ENCODE data around the gene TCP11L1. TPM values are rescaled to one million over a fixed set of nuclear protein-coding genes. Genes with fewer than 3 reads are reported as not detected.
"Not testable (repeated sequence)": the region's sequence is repeated elsewhere in the genome, so short reads cannot be mapped to it uniquely, and the experiment has no call there.

The TCP11L1 gene
- total RNA-seq, 4 donors from 2014 or later, result 45.9 to 122 (median 61.8) TPM

GRCh38 chr11:33027846-33028536, 11.4 kb upstream of the TCP11L1 start:
- TF ChIP-seq EP300 (IDR thresholded peaks at IDR 0.05) (no peak), POLR2A (IDR thresholded peaks at IDR 0.05) (no peak), CTCF (IDR thresholded peaks at IDR 0.05) (no peak)
- Histone ChIP-seq H3K27me3 (no peaks in the 10 kb centered on the region), H3K4me3 (peak overlapping the region in 1 of 4 donors; percentile 13), H3K9me3 (no peaks in the 10 kb centered on the region), H3K27ac (peak overlapping the region in 2 of 4 donors; percentile 46 to 65), H3K36me3 (peaks cover 0 to 5% (median 0%) of the 10 kb centered on the region in 3 donors), H3K4me1 (peaks cover 0 to 20% (median 2%) of the 10 kb centered on the region in 4 donors)
- DNase-seq (ENCODE audit: low spot score in 2 of 2), result no peak
- 38 to 39% methylated on average over 4 of the region's 4 CpGs for WGBS, 2 donors

GRCh38 chr11:33028537-33028914, 10.8 kb upstream of the TCP11L1 start:
- peaks cover 0 to 5% (median 0%) of the 10 kb centered on the region in 3 donors for H3K36me3 ChIP-seq
- H3K4me1 ChIP-seq, result peaks cover 0 to 17% (median under 1%) of the 10 kb centered on the region in 4 donors
- H3K9me3 ChIP-seq, result no peaks in the 10 kb centered on the region
- 56 to 58% methylated on average over 2 of the region's 2 CpGs for WGBS, 2 donors
- no peak for TF ChIP-seq CTCF (IDR thresholded peaks at IDR 0.05)
- TF ChIP-seq POLR2A (IDR thresholded peaks at IDR 0.05), result no peak
- TF ChIP-seq EP300 (IDR thresholded peaks at IDR 0.05), result no peak
- H3K27me3 ChIP-seq, result no peaks in the 10 kb centered on the region
- H3K4me3 ChIP-seq, result peak overlapping the region in 1 of 4 donors; percentile 13
- H3K27ac ChIP-seq, result peak overlapping the region in 2 of 4 donors; percentile 46 to 65
- DNase-seq (ENCODE audit: low spot score in 2 of 2), result no peak

- H3K36me3 ChIP-seq; H3K27me3 ChIP-seq; H3K9me3 ChIP-seq; DNase-seq (ENCODE audit: low spot score in 2 of 2); H3K4me3 ChIP-seq: not testable (repeated sequence)
- H3K27ac ChIP-seq, result peak overlapping the region in 2 of 4 donors; percentile 46 to 65
- H3K4me1 ChIP-seq, result peaks cover 0 to 10% (median 0%) of the 10 kb centered on the region in 4 donors
- WGBS, 2 donors, result 70% methylated on average over 6 of the region's 6 CpGs
Observed at GRCh38 chr11:33029218-33029617, 10.2 kb upstream of the TCP11L1 start.

- Histone ChIP-seq H3K36me3 (peaks cover 0 to 5% (median 0%) of the 10 kb centered on the region in 3 donors), H3K27me3 (no peaks in the 10 kb centered on the region), H3K27ac (no peak overlapping the region), H3K4me1 (peaks cover 0 to 7% (median 0%) of the 10 kb centered on the region in 4 donors), H3K9me3 (no peaks in the 10 kb centered on the region), H3K4me3 (no peak overlapping the region)
- TF ChIP-seq CTCF (IDR thresholded peaks at IDR 0.05) (no peak), POLR2A (IDR thresholded peaks at IDR 0.05) (no peak), EP300 (IDR thresholded peaks at IDR 0.05) (no peak)
- 77 to 79% methylated on average over 4 of the region's 4 CpGs for WGBS, 2 donors
- no peak for DNase-seq (ENCODE audit: low spot score in 2 of 2)
Observed at GRCh38 chr11:33033493-33033892, 5.9 kb upstream of the TCP11L1 start.

GRCh38 chr11:33035011-33035410, 4.4 kb upstream of the TCP11L1 start:
- Histone ChIP-seq H3K4me1 (peaks cover 0 to under 1% (median 0%) of the 10 kb centered on the region in 4 donors), H3K4me3 (no peak overlapping the region), H3K9me3 (no peaks in the 10 kb centered on the region), H3K36me3 (peaks cover 0 to 5% (median 0%) of the 10 kb centered on the region in 3 donors), H3K27ac (no peak overlapping the region), H3K27me3 (no peaks in the 10 kb centered on the region)
- 89 to 100% methylated on average over 1 of the region's 1 CpG for WGBS, 2 donors
- no peak for TF ChIP-seq POLR2A (IDR thresholded peaks at IDR 0.05)
- TF ChIP-seq CTCF (IDR thresholded peaks at IDR 0.05), result no peak
- no peak for DNase-seq (ENCODE audit: low spot score in 2 of 2)

All from tibial nerve (tissue), 4 donors.